Breast epithelium (tissue), 3 donors: ENCODE measurements around the gene BRAF.

ENCODE experiments used
- CTCF ChIP-seq, 3 donors: fragments of 450-650 bp; IDR thresholded peaks; one replicate each; pipeline ENCODE4 v1.5.1; 2016 to 2017; ENCODE audit warnings: antibody characterized with exemption in 3 of 3, mild to moderate bottlenecking in 3 of 3, moderate library complexity in 3 of 3
- POLR2A ChIP-seq: fragments of 450-650 bp; IDR thresholded peaks from one replicate; pipeline ENCODE4 v1.6.1; 2016; ENCODE audit warnings: antibody characterized with exemption, mild to moderate bottlenecking, moderate library complexity
- POLR2AphosphoS5 ChIP-seq, 3 donors: sonication (generic); formaldehyde crosslinking; IDR thresholded peaks; one replicate each; pipeline ENCODE4 v1.6.1; 2017; ENCODE audit warnings: antibody characterized with exemption in 3 of 3

GRCh38 chr7:140669352-140669751 is 255.4 kb downstream of the BRAF start:
- no peak for TF ChIP-seq CTCF (IDR thresholded peaks at IDR 0.05)
- no peak for TF ChIP-seq POLR2AphosphoS5 (IDR thresholded peaks at IDR 0.05)
- no peak for TF ChIP-seq POLR2A
